Body of pancreas (tissue), 4 donors: Measurements from ENCODE around the gene ZDHHC20. TPM values are rescaled to one million over a fixed set of nuclear protein-coding genes. Genes with fewer than 3 reads are reported as not detected.

Experiments used
- ATAC-seq: fragments of 150-250 bp; one replicate; pipeline ENCODE4 v1.9.1; 2016
- DNase-seq, 4 donors: peaks; one replicate each; pipeline ENCODE4 v3.0.0-alpha.2; 2019
- H3K27ac ChIP-seq, 4 donors: fragments of 200-600 bp; sonication (generic); 1 replicate in 3 of 4; 2 replicates in 1 of 4; pipeline versions ENCODE4 v1.5.1 to v1.6.1; 2016 to 2019; ENCODE audit warnings: mild to moderate bottlenecking in 1 of 4, mixed read lengths in 1 of 4, moderate library complexity in 1 of 4
- H3K27me3 ChIP-seq, 2 donors: fragments of 200-600 bp; sonication (generic); one replicate each; pipeline ENCODE4 v1.6.0; 2016; ENCODE audit warnings: mild to moderate bottlenecking in 1 of 2
- H3K36me3 ChIP-seq, 2 donors: fragments of 200-600 bp; sonication (generic); replicated peaks in 1 of 2; 2 replicates each; pipeline ENCODE4 v1.5.1; 2016; ENCODE audit warnings: low read depth in 2 of 2; ENCODE audit not compliant: insufficient read depth in 1 of 2
- H3K4me1 ChIP-seq: fragments of 200-600 bp; sonication (generic); one replicate; pipeline ENCODE4 v1.6.0; 2016
- H3K4me3 ChIP-seq, 2 donors: fragments of 200-600 bp; sonication (generic); 1 replicate in 1 of 2; 2 replicates in 1 of 2; pipeline ENCODE4 v1.5.1; 2016 to 2019
- H3K9me3 ChIP-seq, 3 donors: fragments of 200-600 bp; sonication (generic); 1 replicate in 2 of 3; 2 replicates in 1 of 3; pipeline ENCODE4 v1.5.1; 2016
- CTCF ChIP-seq, 7 experiments: fragments of 450-650 bp in 4 of 7; fragments of 200-600 bp in 3 of 7; sonication (generic) in 3 of 7; IDR thresholded peaks; one replicate each; pipeline ENCODE4 v1.5.1; 2016 to 2019; ENCODE audit warnings: antibody characterized with exemption in 7 of 7
- POLR2A ChIP-seq, 3 donors: fragments of 450-650 bp; IDR thresholded peaks; one replicate each; pipeline ENCODE4 v1.6.1; 2016; ENCODE audit warnings: antibody characterized with exemption in 3 of 3, mild to moderate bottlenecking in 2 of 3
- WGBS, 2 donors: methylation state at CpG; one replicate each; pipeline ENCODE4 v1.1.5; 2017; 5-methylcytosine and 5-hydroxymethylcytosine counted together
- intact Hi-C: fragments of 100-400 bp; cut with DNase I; formaldehyde crosslinking; loops from one replicate; pipeline ENCODE4 v1.15.1; 2023
- total RNA-seq, 2 donors: library from RNA; depleted of rRNA; stranded (reverse); fragments of >200 nt; gene quantifications; one replicate each; pipeline ENCODE4 v1.1.0, GENCODE V29; 2016

Gene ZDHHC20
- total RNA-seq, 2 donors from 2014 or later: 16.5 to 22.1 TPM

GRCh38 chr13:21445759-21446158, 13.3 kb downstream of the ZDHHC20 start:
- intact Hi-C loops: no loop called here
- Histone ChIP-seq H3K9me3 (no peaks in the 10 kb centered on the region), H3K27ac (no peak overlapping the region), H3K4me3 (no peak overlapping the region), H3K36me3 (no peaks in the 10 kb centered on the region), H3K27me3 (no peaks in the 10 kb centered on the region), H3K4me1 (no peaks in the 10 kb centered on the region)
- no peak for TF ChIP-seq POLR2A (IDR thresholded peaks at IDR 0.05)
- no peak for TF ChIP-seq CTCF (IDR thresholded peaks at IDR 0.05)
- WGBS, 2 donors: 82 to 91% methylated on average over 6 of the region's 6 CpGs
- no peak for DNase-seq
- ATAC-seq: no peak

- Histone ChIP-seq H3K36me3 (no peaks in the 10 kb centered on the region), H3K4me3 (no peak overlapping the region), H3K27me3 (no peaks in the 10 kb centered on the region), H3K9me3 (no peaks in the 10 kb centered on the region), H3K4me1 (no peaks in the 10 kb centered on the region), H3K27ac (no peak overlapping the region)
- ATAC-seq (no peak), DNase-seq (no peak)
- TF ChIP-seq CTCF (IDR thresholded peaks at IDR 0.05) (no peak), POLR2A (IDR thresholded peaks at IDR 0.05) (no peak)
- 64 to 79% methylated on average over 1 of the region's 1 CpG for WGBS, 2 donors
- intact Hi-C loops: no loop called here
Observed at GRCh38 chr13:21443171-21443570, 15.9 kb downstream of the ZDHHC20 start.

GRCh38 chr13:21436582-21436981, 22.5 kb downstream of the ZDHHC20 start:
- peaks cover 6% of the 10 kb centered on the region for H3K4me1 ChIP-seq
- DNase-seq: no peak
- intact Hi-C loops: no loop called here
- H3K9me3 ChIP-seq: no peaks in the 10 kb centered on the region
- no peak for ATAC-seq
- no peak for TF ChIP-seq POLR2A (IDR thresholded peaks at IDR 0.05)
- no peak for TF ChIP-seq CTCF (IDR thresholded peaks at IDR 0.05)
- H3K4me3 ChIP-seq: no peak overlapping the region
- no peaks in the 10 kb centered on the region for H3K36me3 ChIP-seq
- H3K27me3 ChIP-seq: no peaks in the 10 kb centered on the region
- H3K27ac ChIP-seq: peak overlapping the region in 2 of 4 donors; percentile 41 to 46
- WGBS, 2 donors: 91 to 94% methylated on average over 6 of the region's 6 CpGs

GRCh38 chr13:21435687-21436151, 23.4 kb downstream of the ZDHHC20 start:
- ATAC-seq: peak; percentile 90
- H3K4me3 ChIP-seq: no peak overlapping the region
- peaks cover 6% of the 10 kb centered on the region for H3K4me1 ChIP-seq
- H3K36me3 ChIP-seq: no peaks in the 10 kb centered on the region
- peak; percentile 45 to 80 (median 70) for DNase-seq
- 13 to 32% methylated on average over 2 of the region's 2 CpGs for WGBS, 2 donors
- H3K27ac ChIP-seq: peak overlapping the region in 3 of 4 donors; percentile 26 to 46 (median 41)
- no peak for TF ChIP-seq CTCF (IDR thresholded peaks at IDR 0.05)
- TF ChIP-seq POLR2A (IDR thresholded peaks at IDR 0.05): peak in 1 of 3 donors; percentile 11
- intact Hi-C loops: no loop called here
- H3K27me3 ChIP-seq: no peaks in the 10 kb centered on the region
- no peaks in the 10 kb centered on the region for H3K9me3 ChIP-seq

GRCh38 chr13:21435231-21435630, 23.9 kb downstream of the ZDHHC20 start:
- 88 to 91% methylated on average over 2 of the region's 2 CpGs for WGBS, 2 donors

More at GRCh38 chr13:21435231-21435630, 23.9 kb downstream of the ZDHHC20 start:
- no peak for ATAC-seq
- peaks cover 6% of the 10 kb centered on the region for H3K4me1 ChIP-seq
- no peaks in the 10 kb centered on the region for H3K9me3 ChIP-seq
- TF ChIP-seq POLR2A (IDR thresholded peaks at IDR 0.05): no peak
- no peak for TF ChIP-seq CTCF (IDR thresholded peaks at IDR 0.05)
- no peaks in the 10 kb centered on the region for H3K36me3 ChIP-seq
- intact Hi-C loops: no loop called here
- no peaks in the 10 kb centered on the region for H3K27me3 ChIP-seq
- peak overlapping the region in 2 of 4 donors; percentile 6 to 46 for H3K27ac ChIP-seq
- no peak overlapping the region for H3K4me3 ChIP-seq
- no peak for DNase-seq
